HG02759 (cell line): ENCODE measurements around the gene SLC38A1.
"Not testable (repeated sequence)": the region's sequence is repeated elsewhere in the genome, so short reads cannot be mapped to it uniquely, and the experiment has no call there.

Source experiments
- ATAC-seq: cut with Tn5 transposase; IDR thresholded peaks from one replicate; pipeline ENCODE4 v1.9.1; 2021; ENCODE audit warnings: mild to moderate bottlenecking, moderate library complexity; ENCODE audit not compliant: unreplicated experiment

The SLC38A1 gene

DNA sequence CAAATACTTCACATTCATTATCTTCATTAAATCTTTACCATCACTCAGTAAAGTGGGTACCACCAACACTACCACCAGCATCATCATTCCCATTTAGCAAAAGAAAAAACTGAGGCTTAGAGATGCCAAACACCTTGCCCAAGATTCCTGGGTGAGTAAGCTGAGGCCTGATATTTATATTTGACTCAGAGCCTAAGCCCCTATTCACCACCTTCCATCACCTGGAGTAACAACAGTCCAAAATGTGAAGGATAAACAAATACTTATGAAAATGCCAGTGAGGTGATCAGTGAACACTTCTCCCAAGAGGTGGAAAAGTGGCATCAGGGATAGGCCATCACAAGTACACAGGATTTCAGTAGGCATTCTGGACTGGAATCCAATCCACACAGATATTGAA is 3.7 kb downstream of the SLC38A1 start:
- no peak for ATAC-seq

GRCh38 chr12:46264057-46264456 is 4.8 kb downstream of the SLC38A1 start:
- no peak for ATAC-seq

DNA sequence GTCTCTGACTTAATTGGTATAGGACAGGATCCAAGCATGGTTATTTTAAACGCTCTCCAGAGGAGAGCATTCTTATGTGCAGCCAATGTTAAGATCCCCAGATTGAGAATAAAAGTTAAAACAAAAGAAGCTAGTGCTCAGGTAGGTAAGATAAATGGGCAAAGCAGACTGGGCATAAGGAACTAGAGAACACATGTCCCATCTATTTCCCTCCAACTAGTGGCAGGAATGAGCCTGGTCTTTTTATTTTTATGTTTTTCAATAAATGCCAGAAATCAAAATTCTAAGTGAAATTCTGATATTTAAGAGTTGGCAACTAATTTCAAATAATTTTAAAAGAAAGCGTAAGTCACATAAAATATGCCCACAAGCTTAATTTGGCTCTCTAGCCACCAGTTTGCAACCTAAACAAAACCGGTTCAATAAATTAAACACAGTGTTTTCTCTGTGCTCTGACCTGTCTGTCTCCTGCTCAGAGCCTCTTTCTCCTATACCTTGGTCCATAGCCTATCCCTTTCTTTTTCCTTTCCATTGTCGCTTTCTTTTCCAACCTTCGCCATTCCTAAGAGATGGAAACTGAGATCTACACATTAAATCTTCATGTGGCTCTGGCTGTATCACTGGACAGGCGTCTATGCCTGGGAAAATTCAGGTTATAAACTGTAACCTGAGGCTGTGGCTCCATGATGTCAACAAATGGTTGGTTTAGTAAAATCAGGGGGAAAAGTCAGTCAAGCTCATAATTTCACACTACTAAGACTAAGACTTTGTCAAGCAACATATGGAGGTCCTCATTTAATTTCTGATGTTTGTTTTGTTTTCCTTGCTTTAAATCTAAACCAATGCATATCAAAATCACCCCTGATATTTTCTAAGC is 5.5 kb downstream of the SLC38A1 start:
- ATAC-seq = no peak

DNA sequence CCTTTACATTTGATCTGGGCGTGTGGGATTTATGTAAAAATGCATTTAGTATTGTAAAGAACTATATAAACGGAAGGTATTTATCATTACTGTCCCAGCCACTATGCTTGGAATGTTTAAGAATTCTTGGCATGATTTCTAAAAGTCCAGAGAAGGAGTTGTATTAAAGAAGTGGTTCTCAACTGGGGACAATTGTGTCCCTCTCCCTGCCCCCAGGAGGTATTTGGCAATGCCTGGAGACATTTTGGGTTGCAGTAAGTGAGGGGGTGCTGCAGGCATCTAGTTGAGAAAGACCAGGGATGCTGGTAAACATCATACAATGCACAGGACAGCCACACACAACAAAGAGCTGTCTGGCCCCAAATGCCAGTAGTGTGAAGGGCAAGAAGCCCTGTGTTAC is 7.2 kb downstream of the SLC38A1 start:
- no peak for ATAC-seq

- no peak for ATAC-seq
These were observed 7.8 kb downstream of the SLC38A1 start for GRCh38 chr12:46260913-46261476.

DNA sequence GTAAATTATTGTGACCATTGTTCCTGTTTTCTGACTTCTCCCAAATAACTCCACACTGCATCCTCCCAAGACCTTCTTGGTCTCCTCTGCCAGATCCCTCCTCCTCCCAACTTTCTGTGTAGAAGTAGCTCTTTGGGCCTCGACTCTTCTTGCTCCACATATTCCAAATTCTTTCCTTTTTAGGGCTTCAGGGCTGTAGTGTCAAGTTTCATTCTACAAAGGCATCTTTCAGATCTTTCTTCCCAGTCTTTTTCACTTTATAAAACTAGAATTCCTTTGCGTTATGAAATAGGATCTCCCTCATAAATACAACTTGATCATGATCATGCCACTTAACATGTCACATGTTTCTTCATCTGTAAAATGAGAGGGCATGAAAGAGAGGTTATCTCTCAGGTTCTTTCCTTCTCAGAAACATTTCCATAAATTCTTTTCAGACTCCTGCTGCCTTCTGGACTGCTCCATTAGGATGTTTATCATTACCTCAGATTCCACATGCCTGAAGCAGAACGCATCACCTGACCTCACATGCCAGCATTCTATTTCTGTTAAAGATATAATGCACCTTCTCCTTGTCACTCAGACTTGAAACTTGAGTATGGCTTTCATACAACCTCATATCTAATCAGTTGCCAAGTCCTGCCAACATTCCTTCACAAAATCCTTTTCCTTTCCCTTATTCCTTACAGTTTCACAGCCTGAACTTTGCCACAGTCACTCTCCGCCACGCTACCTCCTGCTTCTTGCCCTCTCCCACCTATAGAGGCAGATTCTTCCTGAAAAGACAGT is 8.5 kb downstream of the SLC38A1 start:
- ATAC-seq = no peak

GRCh38 chr12:46259713-46260112 is 9.1 kb downstream of the SLC38A1 start:
- ATAC-seq = no peak

DNA sequence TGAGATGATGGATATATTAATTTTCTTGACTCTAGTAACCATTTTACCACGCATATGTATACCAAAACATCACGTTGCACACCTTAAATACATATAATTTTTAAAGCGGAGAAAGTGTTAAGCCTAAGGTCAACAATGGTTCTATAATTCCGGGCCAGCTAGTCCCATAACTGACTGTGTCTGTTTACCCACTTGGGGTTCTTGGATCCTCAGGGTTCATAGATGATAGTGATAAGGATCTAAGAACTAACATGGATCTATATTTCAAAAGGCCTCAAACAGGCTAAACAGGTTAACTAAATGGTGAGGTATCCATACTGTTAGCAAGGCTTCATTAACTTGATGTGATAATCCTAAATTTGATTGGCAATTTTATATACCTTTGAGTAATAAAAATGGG is 9.8 kb downstream of the SLC38A1 start:
- no peak for ATAC-seq

GRCh38 chr12:46258129-46258528 is 10.7 kb downstream of the SLC38A1 start:
- ATAC-seq = no peak

DNA sequence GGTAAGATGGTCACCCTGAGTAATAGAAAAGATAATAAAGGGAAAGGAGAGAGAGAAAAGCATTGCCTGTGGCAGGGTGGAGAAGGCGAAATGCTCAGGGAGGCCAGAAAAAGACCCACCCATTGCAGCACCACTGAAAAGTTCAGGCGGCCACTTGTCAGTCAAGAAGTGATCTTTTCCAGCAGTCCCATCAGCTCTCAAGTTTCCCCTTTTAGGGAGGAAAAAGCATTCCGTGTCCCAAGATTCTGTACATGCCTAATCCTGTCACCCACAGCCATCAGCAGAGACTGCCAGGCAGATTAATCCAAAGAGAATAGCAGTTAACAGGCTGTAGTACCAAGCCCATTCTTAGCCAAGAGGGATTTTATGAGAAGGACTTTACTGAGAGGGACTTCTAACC is 11.9 kb downstream of the SLC38A1 start:
- ATAC-seq = no peak

GRCh38 chr12:46253544-46254162 is 15.2 kb downstream of the SLC38A1 start:
- ATAC-seq = no peak

DNA sequence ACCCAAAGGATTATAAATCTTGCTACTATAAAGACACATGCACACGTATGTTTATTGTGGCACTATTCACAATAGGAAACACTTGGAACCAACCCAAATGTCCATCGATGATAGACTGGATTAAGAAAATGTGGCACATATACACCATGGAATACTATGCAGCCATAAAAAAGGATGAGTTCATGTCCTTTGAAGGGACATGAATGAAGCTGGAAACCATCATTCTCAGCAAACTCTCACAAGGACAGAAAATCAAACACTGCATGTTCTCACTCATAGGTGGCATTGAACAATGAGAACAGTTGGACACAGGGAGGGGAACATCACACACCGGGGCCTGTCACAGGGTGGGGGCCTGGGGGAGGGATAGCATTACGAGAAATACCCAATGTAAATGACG is 16.8 kb downstream of the SLC38A1 start:
- ATAC-seq = not testable (repeated sequence)

DNA sequence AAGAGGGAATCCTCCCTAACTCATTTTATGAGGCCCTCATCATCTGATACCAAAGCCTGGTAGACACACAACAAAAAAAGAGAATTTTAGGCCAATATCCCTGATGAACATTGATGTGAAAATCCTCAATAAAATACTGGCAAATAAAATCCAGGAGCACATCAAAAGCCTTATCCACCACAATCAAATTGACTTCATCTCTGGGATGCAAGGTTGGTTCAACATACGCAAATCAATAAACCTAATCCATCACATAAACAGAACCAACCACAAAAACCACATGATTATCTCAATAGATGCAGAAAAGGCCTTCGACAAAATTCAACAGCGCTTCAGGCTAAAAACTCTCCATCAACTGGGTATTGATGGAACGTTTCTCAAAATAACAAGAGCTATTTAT is 18.9 kb downstream of the SLC38A1 start:
- not testable (repeated sequence) for ATAC-seq

DNA sequence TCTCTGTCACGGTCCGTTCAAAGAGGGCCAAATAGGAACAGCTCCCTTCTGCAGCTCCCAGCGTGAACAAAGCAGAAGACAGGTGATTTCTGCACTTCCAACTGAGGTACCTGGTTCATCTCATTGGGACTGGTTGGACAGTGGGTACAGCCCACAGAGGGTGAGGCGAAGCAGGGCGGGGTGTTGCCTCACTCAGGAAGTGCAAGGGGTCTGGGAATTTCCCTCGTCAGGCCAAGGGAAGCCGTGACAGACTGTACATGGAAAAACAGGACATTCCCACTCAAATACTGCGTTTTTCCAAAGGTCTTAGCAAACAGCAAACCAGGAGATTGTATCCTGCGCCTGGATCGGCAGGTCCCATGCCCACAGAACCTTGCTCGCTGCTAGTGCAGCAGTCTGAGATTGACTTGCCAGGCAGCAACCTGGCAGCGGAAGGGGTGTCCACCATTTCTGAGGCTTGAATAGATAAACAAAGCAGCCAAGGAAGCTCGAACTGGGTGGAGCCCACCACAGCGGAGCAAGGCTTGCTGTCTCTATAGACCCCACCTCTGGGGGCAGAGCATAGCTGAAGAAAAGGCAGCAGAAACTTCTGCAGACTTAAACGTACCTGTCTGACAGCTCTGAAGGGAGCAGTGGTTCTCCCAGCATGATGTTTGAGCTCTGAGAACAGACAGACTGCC is 22.7 kb downstream of the SLC38A1 start:
- ATAC-seq = no peak

DNA sequence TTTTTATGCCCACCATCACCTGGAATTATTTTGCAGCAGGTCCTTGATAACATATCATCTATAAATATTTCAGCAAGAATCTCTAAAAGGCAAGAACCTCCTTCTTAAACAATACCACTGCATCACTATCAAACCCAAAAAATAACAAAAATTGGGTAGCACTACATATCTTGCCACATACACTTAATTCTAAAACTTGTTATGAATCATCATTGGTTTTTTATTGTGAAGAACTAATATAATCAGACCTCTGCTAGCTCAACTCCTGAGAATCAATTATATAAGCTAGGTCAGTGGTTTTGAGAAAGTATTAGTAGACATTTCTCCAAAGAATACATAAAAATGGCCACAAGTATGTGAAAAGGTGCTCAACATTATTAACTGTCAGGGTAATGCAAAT is 23.8 kb downstream of the SLC38A1 start:
- ATAC-seq = no peak

DNA sequence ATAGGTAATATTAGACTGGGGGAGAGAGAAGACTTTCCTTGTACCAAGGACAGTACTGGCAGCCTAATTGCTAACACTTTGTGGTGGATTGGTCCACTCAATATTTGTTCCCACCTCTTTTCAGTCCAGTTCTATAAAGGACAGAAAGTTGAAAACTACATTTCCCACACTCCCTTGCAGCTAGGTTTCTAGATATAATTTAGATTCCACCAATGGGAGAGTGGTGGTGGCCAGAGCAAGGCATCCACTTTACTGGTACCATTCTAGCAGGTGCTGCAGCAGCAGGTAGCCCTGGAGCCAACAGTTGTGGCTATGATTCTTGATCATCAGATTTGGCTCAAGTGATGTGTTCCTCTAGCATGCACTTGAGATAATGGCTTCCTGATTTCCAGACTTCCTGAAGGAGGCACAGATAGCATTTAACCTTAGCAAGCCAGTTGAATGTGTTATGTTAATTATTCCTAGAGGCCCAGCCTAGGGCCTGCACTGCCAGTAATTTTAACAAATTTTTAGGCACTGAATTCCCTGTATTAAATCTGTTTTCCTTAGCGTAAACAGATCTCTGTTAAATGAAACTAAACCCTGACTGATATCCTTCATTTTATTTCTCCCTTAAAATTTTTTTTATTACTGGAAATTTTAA is 24.4 kb downstream of the SLC38A1 start:
- ATAC-seq = no peak

DNA sequence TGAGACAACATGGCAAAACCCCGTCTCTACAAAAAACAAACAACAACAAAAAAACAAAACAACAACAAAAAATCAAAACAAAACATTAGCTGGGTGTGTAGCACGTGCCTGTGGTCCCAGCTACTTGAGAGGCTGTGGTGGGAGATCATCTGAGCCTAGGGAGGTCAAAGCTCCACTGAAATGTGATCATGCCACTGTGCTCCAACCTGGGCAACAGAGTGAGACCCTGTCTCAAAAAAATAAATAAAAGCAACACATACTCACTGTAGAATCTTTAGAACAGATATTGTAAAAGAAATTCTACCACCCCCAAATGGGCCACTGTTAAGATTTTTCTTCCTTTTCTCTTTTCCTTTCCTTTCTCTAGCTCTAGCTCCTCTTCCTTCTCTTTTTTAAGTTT is 26.3 kb downstream of the SLC38A1 start:
- no peak for ATAC-seq

GRCh38 chr12:46240436-46240835 is 28.4 kb downstream of the SLC38A1 start:
- no peak for ATAC-seq

- no peak for ATAC-seq
These were observed 30.0 kb downstream of the SLC38A1 start for GRCh38 chr12:46238821-46239220.

GRCh38 chr12:46237371-46238045 is 31.3 kb downstream of the SLC38A1 start:
- ATAC-seq = no peak
